Neutrophil (primary cell): Measurements from ENCODE around the gene RTL1.

ENCODE experiments used
- H3K27ac ChIP-seq: fragments of 200-600 bp; sonication (generic); 2 replicates; pipeline ENCODE4 v1.5.1; 2016; ENCODE audit warnings: mild to moderate bottlenecking, moderate library complexity
- H3K27me3 ChIP-seq: fragments of 200-600 bp; sonication (generic); 2 replicates; pipeline ENCODE4 v1.6.0; 2016; ENCODE audit warnings: mild to moderate bottlenecking
- H3K36me3 ChIP-seq: fragments of 200-600 bp; sonication (generic); 2 replicates; pipeline ENCODE4 v1.5.1; 2017
- H3K4me1 ChIP-seq, 2 experiments: fragments of 200-600 bp in 1 of 2; sonication (generic) in 1 of 2; 1 replicate in 1 of 2; 2 replicates in 1 of 2; pipeline versions ENCODE4 v1.5.1 to v1.6.1; 2013 to 2016; ENCODE audit warnings: low read depth in 1 of 2, low read length in 1 of 2, mild to moderate bottlenecking in 1 of 2, moderate library complexity in 1 of 2; ENCODE audit not compliant: control insufficient read depth in 1 of 2, insufficient read depth in 1 of 2
- H3K4me3 ChIP-seq, 2 experiments: fragments of 200-600 bp in 1 of 2; sonication (generic) in 1 of 2; 1 replicate in 1 of 2; 2 replicates in 1 of 2; pipeline ENCODE4 v1.5.1; 2013 to 2016; ENCODE audit warnings: low read depth in 1 of 2, low read length in 1 of 2, mild to moderate bottlenecking in 1 of 2, moderate library complexity in 1 of 2
- H3K9me3 ChIP-seq: fragments of 200-600 bp; sonication (generic); 2 replicates; pipeline ENCODE4 v1.5.1; 2016
- CTCF ChIP-seq: fragments of 200-600 bp; sonication (generic); IDR thresholded peaks from 2 replicates; pipeline ENCODE4 v1.5.1; 2016; ENCODE audit warnings: antibody characterized with exemption

The RTL1 gene

GRCh38 chr14:100888789-100889315 lies 14.7 kb downstream of the RTL1 start:
- no peaks in the 10 kb centered on the region for H3K9me3 ChIP-seq
- no peaks in the 10 kb centered on the region for H3K36me3 ChIP-seq
- H3K27me3 ChIP-seq, result peaks cover 13% of the 10 kb centered on the region
- TF ChIP-seq CTCF, result no peak
- H3K4me1 ChIP-seq, result no peaks in the 10 kb centered on the region
- H3K4me3 ChIP-seq, result no peak overlapping the region
- no peak overlapping the region for H3K27ac ChIP-seq

GRCh38 chr14:100887728-100888335 lies 15.7 kb downstream of the RTL1 start:
- no peak for TF ChIP-seq CTCF
- Histone ChIP-seq H3K27ac (no peak overlapping the region), H3K27me3 (peaks cover 13% of the 10 kb centered on the region), H3K36me3 (no peaks in the 10 kb centered on the region), H3K4me1 (no peaks in the 10 kb centered on the region), H3K9me3 (no peaks in the 10 kb centered on the region), H3K4me3 (no peak overlapping the region)

- no peak overlapping the region for H3K27ac ChIP-seq
- no peaks in the 10 kb centered on the region for H3K36me3 ChIP-seq
- no peak for TF ChIP-seq CTCF
- H3K4me1 ChIP-seq, result no peaks in the 10 kb centered on the region
- H3K9me3 ChIP-seq, result no peaks in the 10 kb centered on the region
- H3K27me3 ChIP-seq, result peaks cover 13% of the 10 kb centered on the region
- H3K4me3 ChIP-seq, result no peak overlapping the region
Observed at GRCh38 chr14:100885617-100886016, 17.9 kb downstream of the RTL1 start.

- H3K36me3 ChIP-seq, result no peaks in the 10 kb centered on the region
- TF ChIP-seq CTCF, result no peak
- peaks cover 13% of the 10 kb centered on the region for H3K27me3 ChIP-seq
- no peaks in the 10 kb centered on the region for H3K4me1 ChIP-seq
- H3K4me3 ChIP-seq, result no peak overlapping the region
- no peaks in the 10 kb centered on the region for H3K9me3 ChIP-seq
- no peak overlapping the region for H3K27ac ChIP-seq
Observed at GRCh38 chr14:100885196-100885595, 18.3 kb downstream of the RTL1 start.

- Histone ChIP-seq H3K4me1 (no peaks in the 10 kb centered on the region), H3K9me3 (no peaks in the 10 kb centered on the region), H3K36me3 (no peaks in the 10 kb centered on the region), H3K27ac (no peak overlapping the region), H3K4me3 (no peak overlapping the region), H3K27me3 (peaks cover 13% of the 10 kb centered on the region)
- TF ChIP-seq CTCF, result no peak
Observed at GRCh38 chr14:100884456-100884855, 19.1 kb downstream of the RTL1 start.
